Colonic mucosa (tissue), 4 donors: Measurements from ENCODE around the gene LRRC75B. TPM values are rescaled to one million over a fixed set of nuclear protein-coding genes. Genes with fewer than 3 reads are reported as not detected.

Experiments
- DNase-seq: peaks from one replicate; pipeline ENCODE4 v3.0.0-alpha.2; 2020
- H3K27ac ChIP-seq: fragments of 200-600 bp; one replicate; pipeline ENCODE4 v1.8.0; 2021
- H3K27me3 ChIP-seq: fragments of 200-600 bp; one replicate; pipeline ENCODE4 v1.8.0; 2021
- H3K36me3 ChIP-seq: fragments of 200-600 bp; one replicate; pipeline ENCODE4 v1.8.0; 2021
- H3K4me1 ChIP-seq: fragments of 200-600 bp; one replicate; pipeline ENCODE4 v1.8.0; 2021; ENCODE audit warnings: mild to moderate bottlenecking
- H3K4me3 ChIP-seq: fragments of 200-600 bp; one replicate; pipeline ENCODE4 v1.8.0; 2021
- H3K9ac ChIP-seq, 2 donors: one replicate each; pipeline ENCODE4 v1.7.0; 2013; ENCODE audit warnings: control low read depth in 2 of 2, low read depth in 2 of 2, low read length in 2 of 2
- H3K9me3 ChIP-seq: fragments of 200-600 bp; one replicate; pipeline ENCODE4 v1.8.0; 2021
- CTCF ChIP-seq: fragments of 200-600 bp; IDR thresholded peaks from one replicate; pipeline ENCODE4 v1.8.0; 2022; ENCODE audit warnings: antibody characterized with exemption, mild to moderate bottlenecking
- intact Hi-C: fragments of 100-400 bp; cut with DNase I; formaldehyde crosslinking; loops from one replicate; pipeline ENCODE4 v1.14.1; 2022
- total RNA-seq, 2 donors: library from RNA; stranded (reverse); fragmentation: NEBNext Ultra II Directional in 1 of 2; extraction: Animal tissue kit (Norgen Biotek cat#: 25700) in 1 of 2; gene quantifications; one replicate each; pipeline ENCODE4 v1.2.1, GENCODE V29; 2021
- donor health status: healthy.
- donor health status: DM: no; HTN: no; CAD: no.
- donor health status: DM: no; HTN: no; CAD: no.

The LRRC75B gene
- total RNA-seq, 2 donors from 2014 or later = 7.9 to 10.2 TPM

GRCh38 chr22:24583221-24584165, 9.4 kb downstream of the LRRC75B start:
- TF ChIP-seq CTCF = no peak
- Histone ChIP-seq H3K27ac (no peak overlapping the region), H3K4me1 (no peaks in the 10 kb centered on the region), H3K36me3 (no peaks in the 10 kb centered on the region), H3K27me3 (no peaks in the 10 kb centered on the region), H3K9ac (peak overlapping the region; percentile 4 to 63), H3K9me3 (no peaks in the 10 kb centered on the region), H3K4me3 (no peak overlapping the region)
- DNase-seq = no peak
- intact Hi-C loops = no loop called here

DNA sequence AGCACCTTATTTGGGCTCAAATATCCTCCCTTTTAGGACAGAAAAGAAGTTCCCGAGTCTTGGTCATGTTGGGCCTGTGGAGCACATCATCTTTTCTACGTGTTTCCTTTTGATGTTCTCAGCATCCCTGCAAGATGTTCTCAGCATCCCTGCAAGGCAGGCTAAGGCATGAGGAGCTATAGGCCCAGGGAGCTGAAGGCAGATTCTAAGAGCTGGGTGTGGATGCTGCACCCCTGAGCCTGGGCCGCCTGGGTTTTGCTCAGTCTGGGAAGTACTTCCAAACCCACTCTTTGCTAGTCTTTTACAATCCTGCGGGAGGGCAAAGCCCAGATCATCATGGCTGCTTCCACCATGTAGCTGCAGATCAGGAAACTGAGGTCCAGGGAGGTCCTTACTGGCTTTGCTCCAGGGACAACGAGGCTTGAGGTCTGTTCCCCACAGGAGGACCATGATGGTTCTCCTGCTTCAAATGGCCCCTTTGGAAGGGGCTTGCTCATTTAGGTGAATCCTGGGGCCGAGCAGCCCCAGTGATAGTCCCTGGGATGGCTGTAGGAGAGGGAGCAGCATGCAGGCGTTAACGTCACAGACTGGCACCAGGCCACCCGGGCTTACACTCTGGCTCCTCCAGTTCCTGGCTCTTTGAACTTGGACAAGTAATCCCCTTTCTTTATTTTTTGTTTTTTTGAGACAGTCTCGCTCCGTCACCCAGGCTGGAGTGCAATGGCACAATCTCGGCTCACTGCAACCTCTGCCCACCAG, 10.6 kb downstream of the LRRC75B start:
- intact Hi-C loops = no loop called here
- Histone ChIP-seq H3K27ac (no peak overlapping the region), H3K36me3 (no peaks in the 10 kb centered on the region), H3K4me3 (no peak overlapping the region), H3K9ac (no peak overlapping the region), H3K4me1 (no peaks in the 10 kb centered on the region), H3K27me3 (no peaks in the 10 kb centered on the region), H3K9me3 (no peaks in the 10 kb centered on the region)
- no peak for TF ChIP-seq CTCF
- DNase-seq = no peak

DNA sequence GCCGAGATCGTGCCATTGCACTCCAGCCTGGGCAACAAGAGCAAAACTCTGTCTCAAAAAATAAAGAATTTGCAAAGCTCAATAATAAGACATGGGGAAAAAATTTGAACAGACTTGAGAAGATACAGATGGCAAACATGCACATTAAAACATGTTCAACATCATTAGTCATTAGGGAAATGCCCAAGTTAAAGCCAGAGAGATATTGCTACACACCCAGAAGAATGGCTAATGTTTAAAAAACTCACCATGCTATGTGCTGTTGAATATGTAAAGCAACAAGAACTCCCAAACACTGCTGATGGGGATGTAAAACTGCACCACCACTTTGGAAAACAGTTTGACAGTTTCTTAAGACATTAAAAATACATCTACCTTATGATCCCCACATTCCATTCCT, 12.6 kb downstream of the LRRC75B start:
- no peak for DNase-seq
- no peak overlapping the region for H3K9ac ChIP-seq
- H3K27me3 ChIP-seq = no peaks in the 10 kb centered on the region
- no peak overlapping the region for H3K4me3 ChIP-seq
- H3K4me1 ChIP-seq = peaks cover 4% of the 10 kb centered on the region
- intact Hi-C loops = no loop called here
- H3K9me3 ChIP-seq = no peaks in the 10 kb centered on the region
- H3K27ac ChIP-seq = no peak overlapping the region
- no peaks in the 10 kb centered on the region for H3K36me3 ChIP-seq
- no peak for TF ChIP-seq CTCF

- Histone ChIP-seq H3K27ac (peak overlapping the region; percentile 69), H3K27me3 (no peaks in the 10 kb centered on the region), H3K36me3 (no peaks in the 10 kb centered on the region), H3K4me3 (no peak overlapping the region), H3K4me1 (peaks cover 4% of the 10 kb centered on the region), H3K9ac (no peak overlapping the region), H3K9me3 (no peaks in the 10 kb centered on the region)
- DNase-seq = no peak
- no peak for TF ChIP-seq CTCF
- intact Hi-C loops = no loop called here
Measured at GRCh38 chr22:24579258-24579601, 13.6 kb downstream of the LRRC75B start.

- TF ChIP-seq CTCF = no peak
- peak overlapping the region; percentile 69 for H3K27ac ChIP-seq
- no peaks in the 10 kb centered on the region for H3K27me3 ChIP-seq
- H3K9ac ChIP-seq = no peak overlapping the region
- H3K9me3 ChIP-seq = no peaks in the 10 kb centered on the region
- no peak overlapping the region for H3K4me3 ChIP-seq
- intact Hi-C loops = no loop called here
- DNase-seq = peak; percentile 69
- peaks cover 4% of the 10 kb centered on the region for H3K4me1 ChIP-seq
- H3K36me3 ChIP-seq = no peaks in the 10 kb centered on the region
Measured at GRCh38 chr22:24578355-24579257, 14.3 kb downstream of the LRRC75B start.
